ENCODE measurements around the gene SLC5A1. TPM values are rescaled to one million over a fixed set of nuclear protein-coding genes. Genes with fewer than 3 reads are reported as not detected.

SLC5A1 gene
- total and polyA plus RNA-seq, 2 of the 13 experiments (the other 11 are each of a cell fraction or from before 2014, with no cell fraction given), result not detected

DNA sequence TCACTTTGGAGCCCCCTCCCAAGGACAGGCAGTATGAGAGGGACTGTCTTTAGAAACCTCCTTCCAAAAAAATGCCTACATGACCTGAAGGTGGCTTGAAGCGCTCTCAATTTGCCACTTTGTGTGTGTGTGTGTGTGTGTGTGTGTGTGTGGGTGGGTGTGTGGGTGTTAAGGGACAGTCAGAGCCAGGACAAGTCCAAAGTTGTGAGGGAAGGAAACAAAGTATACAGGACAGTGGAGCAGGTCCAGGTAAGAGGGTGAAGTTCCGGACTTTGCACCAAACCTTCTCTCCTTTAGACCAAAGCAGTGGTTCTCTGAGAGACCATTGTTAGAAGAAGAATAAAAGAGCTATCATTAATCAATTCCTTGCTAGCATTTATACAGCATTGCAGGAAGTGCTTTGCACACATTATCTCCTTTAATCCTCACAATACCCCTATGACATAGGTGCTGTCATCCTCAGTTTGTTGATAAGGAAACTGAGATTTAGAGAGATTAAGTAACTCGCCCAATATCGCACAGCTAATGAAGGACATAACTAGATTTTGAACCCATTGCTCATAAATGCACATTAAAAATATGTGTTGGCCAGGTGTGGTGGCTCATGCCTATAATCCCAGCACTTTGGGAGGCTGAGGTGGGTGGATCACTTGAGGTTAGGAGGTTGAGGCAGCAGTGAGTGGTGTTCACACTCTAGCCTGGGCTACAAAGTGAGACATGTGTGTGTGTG, 12.4 kb upstream of the SLC5A1 start (continued):
- TF ChIP-seq, protein P1, sequence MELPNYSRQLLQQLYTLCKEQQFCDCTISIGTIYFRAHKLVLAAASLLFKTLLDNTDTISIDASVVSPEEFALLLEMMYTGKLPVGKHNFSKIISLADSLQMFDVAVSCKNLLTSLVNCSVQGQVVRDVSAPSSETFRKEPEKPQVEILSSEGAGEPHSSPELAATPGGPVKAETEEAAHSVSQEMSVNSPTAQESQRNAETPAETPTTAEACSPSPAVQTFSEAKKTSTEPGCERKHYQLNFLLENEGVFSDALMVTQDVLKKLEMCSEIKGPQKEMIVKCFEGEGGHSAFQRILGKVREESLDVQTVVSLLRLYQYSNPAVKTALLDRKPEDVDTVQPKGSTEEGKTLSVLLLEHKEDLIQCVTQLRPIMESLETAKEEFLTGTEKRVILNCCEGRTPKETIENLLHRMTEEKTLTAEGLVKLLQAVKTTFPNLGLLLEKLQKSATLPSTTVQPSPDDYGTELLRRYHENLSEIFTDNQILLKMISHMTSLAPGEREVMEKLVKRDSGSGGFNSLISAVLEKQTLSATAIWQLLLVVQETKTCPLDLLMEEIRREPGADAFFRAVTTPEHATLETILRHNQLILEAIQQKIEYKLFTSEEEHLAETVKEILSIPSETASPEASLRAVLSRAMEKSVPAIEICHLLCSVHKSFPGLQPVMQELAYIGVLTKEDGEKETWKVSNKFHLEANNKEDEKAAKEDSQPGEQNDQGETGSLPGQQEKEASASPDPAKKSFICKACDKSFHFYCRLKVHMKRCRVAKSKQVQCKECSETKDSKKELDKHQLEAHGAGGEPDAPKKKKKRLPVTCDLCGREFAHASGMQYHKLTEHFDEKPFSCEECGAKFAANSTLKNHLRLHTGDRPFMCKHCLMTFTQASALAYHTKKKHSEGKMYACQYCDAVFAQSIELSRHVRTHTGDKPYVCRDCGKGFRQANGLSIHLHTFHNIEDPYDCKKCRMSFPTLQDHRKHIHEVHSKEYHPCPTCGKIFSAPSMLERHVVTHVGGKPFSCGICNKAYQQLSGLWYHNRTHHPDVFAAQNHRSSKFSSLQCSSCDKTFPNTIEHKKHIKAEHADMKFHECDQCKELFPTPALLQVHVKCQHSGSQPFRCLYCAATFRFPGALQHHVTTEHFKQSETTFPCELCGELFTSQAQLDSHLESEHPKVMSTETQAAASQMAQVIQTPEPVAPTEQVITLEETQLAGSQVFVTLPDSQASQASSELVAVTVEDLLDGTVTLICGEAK (IDR thresholded peaks at IDR 0.05), result no peak
- TF ChIP-seq, protein P1 (CRISPR knock-in tag; IDR thresholded peaks at IDR 0.05), result no peak
- no peak for TF ChIP-seq ZNF704 (CRISPR knock-in tag; IDR thresholded peaks at IDR 0.05; ENCODE audit: borderline replicate concordance)
- no peak for TF ChIP-seq FOXO1 (CRISPR knock-in tag; IDR thresholded peaks at IDR 0.05)
- TF ChIP-seq ZNF619 (CRISPR knock-in tag; IDR thresholded peaks at IDR 0.05), result no peak
- TF ChIP-seq NONO (IDR thresholded peaks at IDR 0.05), result no peak
- TF ChIP-seq NONO (CRISPR knock-in tag; conservative IDR thresholded peaks at IDR 0.05), result no peak
- no peak for TF ChIP-seq TCF12 (IDR thresholded peaks at IDR 0.05)
- TF ChIP-seq TCF12 (CRISPR knock-in tag; IDR thresholded peaks at IDR 0.05), result no peak
- no peak for TF ChIP-seq ZNF776 (CRISPR knock-in tag; IDR thresholded peaks at IDR 0.05)
- TF ChIP-seq RERE (CRISPR knock-in tag; IDR thresholded peaks at IDR 0.05; ENCODE audit: low read depth), result no peak
- TF ChIP-seq ATF7-NPFF (CRISPR knock-in tag; IDR thresholded peaks at IDR 0.05; ENCODE audit: low read depth), result no peak

Measured in HepG2 (cell line).